Lower lobe of right lung (tissue), 2 donors: ENCODE results near the gene SOCS1. TPM values are rescaled to one million over a fixed set of nuclear protein-coding genes. Genes with fewer than 3 reads are reported as not detected.
A peak's percentile ranks its signal among the peaks of the same experiment; 100 is the strongest.

Source experiments
- ATAC-seq, 2 donors: fragments of 200-7000 bp; cut with Tn5 transposase; one replicate each; pipeline ENCODE4 v1.9.1; 2020 to 2022; ENCODE audit warnings: mild to moderate bottlenecking in 2 of 2, moderate library complexity in 2 of 2
- DNase-seq: peaks from one replicate; pipeline ENCODE4 v3.0.0-alpha.2; 2020
- H3K27ac ChIP-seq: fragments of 200-600 bp; one replicate; pipeline ENCODE4 v1.8.0; 2022
- H3K27me3 ChIP-seq: fragments of 200-600 bp; one replicate; pipeline ENCODE4 v1.8.0; 2022; ENCODE audit warnings: low read depth
- H3K36me3 ChIP-seq: fragments of 200-600 bp; one replicate; pipeline ENCODE4 v1.8.0; 2022; ENCODE audit warnings: mild to moderate bottlenecking
- H3K4me1 ChIP-seq: fragments of 200-600 bp; one replicate; pipeline ENCODE4 v1.8.0; 2022
- H3K4me3 ChIP-seq: fragments of 200-600 bp; one replicate; pipeline ENCODE4 v1.8.0; 2022; ENCODE audit warnings: mild to moderate bottlenecking
- H3K9me3 ChIP-seq: fragments of 200-600 bp; one replicate; pipeline ENCODE4 v1.8.0; 2022
- CTCF ChIP-seq: fragments of 200-600 bp; IDR thresholded peaks from one replicate; pipeline ENCODE4 v1.8.0; 2022; ENCODE audit warnings: antibody characterized with exemption, mild to moderate bottlenecking
- intact Hi-C: fragments of 100-400 bp; cut with DNase I; formaldehyde crosslinking; loops from one replicate; pipeline ENCODE4 v1.11.0; 2022
- total RNA-seq: library from RNA; stranded (reverse); fragmentation: NEBNext Ultra II Directional; extraction: Animal tissue kit (Norgen Biotek cat#: 25700); gene quantifications from one replicate; pipeline ENCODE4 v1.2.1, GENCODE V29; 2021
- donor health status: DM: no; HTN: yes; CAD: no; lungs with severe emphysema.

The SOCS1 gene
- total RNA-seq, 1 donor from 2014 or later = 17.8 TPM

GRCh38 chr16:11272921-11273720, 17.1 kb upstream of the SOCS1 start, which contains the start of gene PRM3:
Gene PRM3 (minus strand): TSS chr16:11273629. CDS start chr16:11273595, 34 bp downstream.
- no peak within 1 kb of the TSS for H3K4me3 ChIP-seq
- DNase-seq (no peak), ATAC-seq (no peak)
- H3K27me3 ChIP-seq = no peaks in the 10 kb centered on the region
- TF ChIP-seq CTCF = no peak
- no peaks in the 10 kb centered on the region for H3K36me3 ChIP-seq
- no peaks in the 10 kb centered on the region for H3K9me3 ChIP-seq
- intact Hi-C loops = no loop called here
- H3K4me1 ChIP-seq = no peaks in the 10 kb centered on the region
- H3K27ac ChIP-seq = no peak within 1 kb of the TSS

DNA sequence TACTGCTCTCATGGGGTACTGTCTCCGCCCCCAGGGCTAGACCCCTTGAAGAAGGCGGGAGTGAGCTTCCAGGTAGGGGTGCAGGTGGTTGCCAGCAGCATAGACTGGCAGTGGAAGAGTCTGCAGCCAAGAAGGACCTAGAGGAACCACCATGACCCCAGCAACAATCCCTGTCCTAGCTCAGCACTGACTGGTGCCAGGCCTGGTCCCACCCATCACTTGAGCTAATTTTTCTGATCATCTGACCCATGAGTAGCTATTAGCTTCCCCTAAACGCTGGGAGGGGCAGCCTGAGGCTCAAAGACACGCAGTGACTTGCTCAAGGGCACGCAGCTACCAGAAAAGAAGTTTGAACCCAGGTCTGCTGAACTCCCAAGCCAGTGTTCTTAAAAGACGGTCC, 16.5 kb upstream of the SOCS1 start:
- DNase-seq = no peak
- H3K4me3 ChIP-seq = no peak overlapping the region
- H3K27ac ChIP-seq = no peak overlapping the region
- no peaks in the 10 kb centered on the region for H3K4me1 ChIP-seq
- H3K36me3 ChIP-seq = no peaks in the 10 kb centered on the region
- peak in 1 of 2 donors; percentile 34 for ATAC-seq
- intact Hi-C loops = no loop called here
- TF ChIP-seq CTCF = no peak
- H3K9me3 ChIP-seq = no peaks in the 10 kb centered on the region
- H3K27me3 ChIP-seq = no peaks in the 10 kb centered on the region

DNA sequence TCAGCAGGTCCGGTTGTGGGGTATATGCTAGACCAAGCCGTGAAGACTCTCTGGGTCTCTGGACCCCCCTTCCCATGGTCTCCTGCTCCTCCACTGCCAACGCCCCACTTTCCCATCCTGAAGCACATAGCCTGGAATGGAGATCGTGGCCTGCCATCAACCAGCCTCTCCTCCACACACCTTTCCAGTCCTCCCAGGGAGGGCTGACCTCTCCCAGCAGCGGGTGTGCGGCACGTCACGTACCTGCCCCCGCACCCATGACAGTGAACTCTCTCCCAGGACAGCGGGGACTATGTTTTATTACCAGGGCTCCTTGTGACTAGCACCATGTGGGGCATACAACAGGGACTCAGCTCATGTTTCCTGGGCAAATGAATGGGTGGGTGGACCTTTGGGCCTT, 15.6 kb upstream of the SOCS1 start:
- ATAC-seq (no peak), DNase-seq (no peak)
- Histone ChIP-seq H3K27ac (no peak overlapping the region), H3K9me3 (no peaks in the 10 kb centered on the region), H3K4me3 (no peak overlapping the region), H3K27me3 (no peaks in the 10 kb centered on the region), H3K36me3 (no peaks in the 10 kb centered on the region), H3K4me1 (no peaks in the 10 kb centered on the region)
- intact Hi-C loops = no loop called here
- no peak for TF ChIP-seq CTCF

GRCh38 chr16:11270602-11271162, 14.7 kb upstream of the SOCS1 start:
- TF ChIP-seq CTCF = no peak
- ATAC-seq (no peak), DNase-seq (no peak)
- no peaks in the 10 kb centered on the region for H3K36me3 ChIP-seq
- intact Hi-C loops = no loop called here
- H3K4me1 ChIP-seq = peaks cover 5% of the 10 kb centered on the region
- H3K9me3 ChIP-seq = no peaks in the 10 kb centered on the region
- no peaks in the 10 kb centered on the region for H3K27me3 ChIP-seq
- H3K27ac ChIP-seq = no peak overlapping the region
- no peak overlapping the region for H3K4me3 ChIP-seq

DNA sequence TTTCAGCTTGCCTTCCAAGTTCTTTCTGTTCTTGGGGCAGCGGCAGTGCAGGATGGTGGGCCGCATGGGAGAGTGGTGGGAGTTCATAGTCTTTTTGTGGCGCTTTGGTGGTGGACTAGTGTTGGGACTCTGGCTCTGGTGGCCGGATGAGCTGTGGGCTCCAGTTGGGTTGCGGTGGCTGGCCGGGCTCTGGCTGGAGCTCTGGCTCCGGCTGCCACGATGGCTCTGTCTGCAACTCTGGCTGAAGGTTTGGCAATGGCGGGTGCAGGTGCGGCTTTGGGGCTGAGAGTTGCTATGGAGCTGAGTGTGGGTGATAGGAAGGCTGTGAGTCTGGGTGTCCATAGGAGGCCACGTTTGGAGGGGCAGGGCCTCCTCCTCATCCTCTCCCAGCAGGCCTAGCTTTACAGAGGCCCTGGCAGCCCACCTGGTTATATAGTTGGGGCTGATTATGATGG, 12.9 kb upstream of the SOCS1 start, which contains the start of gene TNP2:
Gene TNP2, minus strand, starts transcription at position 405 of the 455 bp plus-strand sequence. Its CDS starts 63 bp downstream, at position 342.
- Histone ChIP-seq H3K27ac (no peak within 1 kb of the TSS), H3K4me1 (peaks cover 12% of the 10 kb centered on the region), H3K9me3 (no peaks in the 10 kb centered on the region), H3K4me3 (no peak within 1 kb of the TSS), H3K27me3 (no peaks in the 10 kb centered on the region), H3K36me3 (no peaks in the 10 kb centered on the region)
- intact Hi-C loops = no loop called here
- DNase-seq (no peak), ATAC-seq (no peak)
- TF ChIP-seq CTCF = no peak
